Muscle of leg (tissue), 11 donors: ENCODE data around the gene DCBLD2. TPM values are rescaled to one million over a fixed set of nuclear protein-coding genes. Genes with fewer than 3 reads are reported as not detected.

Experiments
- DNase-seq: peaks from one replicate; pipeline ENCODE4 v3.0.0; 2013
- H3K27ac ChIP-seq: one replicate; pipeline ENCODE4 v1.5.1; 2013; ENCODE audit warnings: mild to moderate bottlenecking, low read length, control low read depth
- H3K27me3 ChIP-seq: one replicate; pipeline ENCODE4 v1.6.1; 2013; ENCODE audit warnings: low read length; ENCODE audit not compliant: control insufficient read depth, insufficient read depth
- H3K36me3 ChIP-seq: one replicate; pipeline ENCODE4 v1.6.1; 2013; ENCODE audit warnings: low read length; ENCODE audit not compliant: control insufficient read depth, insufficient read depth
- H3K4me1 ChIP-seq: one replicate; pipeline ENCODE4 v1.6.1; 2013; ENCODE audit warnings: low read length; ENCODE audit not compliant: control insufficient read depth, insufficient read depth
- H3K4me3 ChIP-seq: one replicate; pipeline ENCODE4 v1.5.1; 2013; ENCODE audit warnings: low read length, control low read depth
- H3K9me3 ChIP-seq: replicated peaks from 2 replicates; pipeline ENCODE4 v1.6.1; 2013; ENCODE audit warnings: low read depth, low read length; ENCODE audit not compliant: control insufficient read depth
- WGBS: methylation state at CpG from one replicate; pipeline ENCODE4 v1.1.5; 2013; ENCODE audit warnings: missing lambda C conversion rate; ENCODE audit not compliant: insufficient coverage; 5-methylcytosine and 5-hydroxymethylcytosine counted together
- polyA plus RNA-seq, 8 donors: library from polyadenylated mRNA; unstranded; fragments of 120-200 nt; gene quantifications; one replicate each; pipeline versions ENCODE4 v1.2.1 to v1.2.3, GENCODE V29; 2013; ENCODE audit warnings: inconsistent platforms in 1 of 8, low replicate concordance in 1 of 8; ENCODE audit not compliant: insufficient read length in 8 of 8, insufficient read depth in 1 of 8
- total RNA-seq: library from RNA; stranded (reverse); fragments of 120-200 nt; gene quantifications from one replicate; pipeline ENCODE4 v1.2.4, GENCODE V29; 2013

The DCBLD2 gene
- total and polyA plus RNA-seq, 9 donors, result 18.7 to 31.0 (median 23.9) TPM

GRCh38 chr3:98912448-98912847 is 11.0 kb upstream of the DCBLD2 start:
- Histone ChIP-seq H3K4me3 (no peak overlapping the region), H3K27ac (no peak overlapping the region), H3K9me3 (no peaks in the 10 kb centered on the region), H3K27me3 (no peaks in the 10 kb centered on the region), H3K4me1 (no peaks in the 10 kb centered on the region), H3K36me3 (no peaks in the 10 kb centered on the region)
- no peak for DNase-seq
- no CpG with 5 or more reads among the region's 1 CpG for WGBS

GRCh38 chr3:98906230-98906629 is 4.7 kb upstream of the DCBLD2 start:
- no CpG with 5 or more reads among the region's 1 CpG for WGBS
- Histone ChIP-seq H3K27me3 (no peaks in the 10 kb centered on the region), H3K4me1 (no peaks in the 10 kb centered on the region), H3K4me3 (no peak overlapping the region), H3K9me3 (no peaks in the 10 kb centered on the region), H3K27ac (no peak overlapping the region), H3K36me3 (no peaks in the 10 kb centered on the region)
- no peak for DNase-seq

- H3K27me3 ChIP-seq, result no peaks in the 10 kb centered on the region
- H3K4me1 ChIP-seq, result peaks cover 2% of the 10 kb centered on the region
- no peaks in the 10 kb centered on the region for H3K9me3 ChIP-seq
- no peak for DNase-seq
- 97% methylated on average over 10 of the region's 11 CpGs for WGBS
- no peaks in the 10 kb centered on the region for H3K36me3 ChIP-seq
- H3K27ac ChIP-seq, result no peak overlapping the region
- H3K4me3 ChIP-seq, result no peak overlapping the region
Measured at GRCh38 chr3:98903705-98904481, 2.4 kb upstream of the DCBLD2 start.

- Histone ChIP-seq H3K27ac (no peak overlapping the region), H3K36me3 (no peaks in the 10 kb centered on the region), H3K9me3 (no peaks in the 10 kb centered on the region), H3K27me3 (no peaks in the 10 kb centered on the region), H3K4me3 (no peak overlapping the region), H3K4me1 (peaks cover 2% of the 10 kb centered on the region)
- peak; percentile 36 for DNase-seq
- 97% methylated on average over 3 of the region's 3 CpGs for WGBS
Measured at GRCh38 chr3:98903099-98903498, 1.6 kb upstream of the DCBLD2 start.

GRCh38 chr3:98902351-98902740 is 851 bp upstream of the DCBLD2 start:
- no peaks in the 10 kb centered on the region for H3K36me3 ChIP-seq
- DNase-seq, result no peak
- H3K4me1 ChIP-seq, result peaks cover 2% of the 10 kb centered on the region
- no peaks in the 10 kb centered on the region for H3K9me3 ChIP-seq
- peak overlapping the region; percentile 37 for H3K4me3 ChIP-seq
- no peaks in the 10 kb centered on the region for H3K27me3 ChIP-seq
- 86% methylated on average over 1 of the region's 4 CpGs for WGBS
- peak overlapping the region; percentile 79 for H3K27ac ChIP-seq

GRCh38 chr3:98901119-98901391 is 440 bp downstream of the DCBLD2 start:
- 0% methylated on average over 19 of the region's 26 CpGs for WGBS
- Histone ChIP-seq H3K9me3 (no peaks in the 10 kb centered on the region), H3K4me1 (peaks cover 2% of the 10 kb centered on the region), H3K36me3 (no peaks in the 10 kb centered on the region), H3K27ac (peak overlapping the region; percentile 87), H3K4me3 (peak overlapping the region; percentile 83), H3K27me3 (no peaks in the 10 kb centered on the region)
- peak; percentile 68 for DNase-seq

- DNase-seq, result no peak
- Histone ChIP-seq H3K4me1 (peaks cover 2% of the 10 kb centered on the region), H3K36me3 (no peaks in the 10 kb centered on the region), H3K27me3 (no peaks in the 10 kb centered on the region), H3K27ac (no peak overlapping the region), H3K9me3 (no peaks in the 10 kb centered on the region), H3K4me3 (peak overlapping the region; percentile 83)
- WGBS, result 6% methylated on average over 19 of the region's 23 CpGs
Measured at GRCh38 chr3:98900265-98901118, 1.0 kb downstream of the DCBLD2 start.

GRCh38 chr3:98897701-98898100 is 3.8 kb downstream of the DCBLD2 start:
- no peak for DNase-seq
- Histone ChIP-seq H3K4me3 (no peak overlapping the region), H3K27ac (no peak overlapping the region), H3K27me3 (no peaks in the 10 kb centered on the region), H3K4me1 (peaks cover 4% of the 10 kb centered on the region), H3K9me3 (no peaks in the 10 kb centered on the region), H3K36me3 (no peaks in the 10 kb centered on the region)
- WGBS, result no CpG with 5 or more reads among the region's 1 CpG

- Histone ChIP-seq H3K4me1 (peaks cover 2% of the 10 kb centered on the region), H3K27ac (no peak overlapping the region)
Measured at GRCh38 chr3:98894791-98895576, 6.5 kb downstream of the DCBLD2 start.

GRCh38 chr3:98893740-98894139 is 7.8 kb downstream of the DCBLD2 start:
- Histone ChIP-seq H3K4me1 (peaks cover 2% of the 10 kb centered on the region), H3K4me3 (no peak overlapping the region), H3K9me3 (no peaks in the 10 kb centered on the region), H3K27ac (no peak overlapping the region), H3K36me3 (no peaks in the 10 kb centered on the region), H3K27me3 (no peaks in the 10 kb centered on the region)
- DNase-seq, result no peak
- 0% methylated on average over 1 of the region's 3 CpGs for WGBS

More at GRCh38 chr3:98894791-98895576, 6.5 kb downstream of the DCBLD2 start:
- Histone ChIP-seq H3K9me3 (no peaks in the 10 kb centered on the region), H3K36me3 (no peaks in the 10 kb centered on the region), H3K27me3 (no peaks in the 10 kb centered on the region), H3K4me3 (no peak overlapping the region)
- 95% methylated on average over 7 of the region's 8 CpGs for WGBS
- no peak for DNase-seq
